DMS53 (cell line): ENCODE results near the gene GP1BB.

Experiments
- DNase-seq: peaks from one replicate; lab custom pipeline; 2025; lab: John Stamatoyannopoulos, UW

The GP1BB gene

DNA sequence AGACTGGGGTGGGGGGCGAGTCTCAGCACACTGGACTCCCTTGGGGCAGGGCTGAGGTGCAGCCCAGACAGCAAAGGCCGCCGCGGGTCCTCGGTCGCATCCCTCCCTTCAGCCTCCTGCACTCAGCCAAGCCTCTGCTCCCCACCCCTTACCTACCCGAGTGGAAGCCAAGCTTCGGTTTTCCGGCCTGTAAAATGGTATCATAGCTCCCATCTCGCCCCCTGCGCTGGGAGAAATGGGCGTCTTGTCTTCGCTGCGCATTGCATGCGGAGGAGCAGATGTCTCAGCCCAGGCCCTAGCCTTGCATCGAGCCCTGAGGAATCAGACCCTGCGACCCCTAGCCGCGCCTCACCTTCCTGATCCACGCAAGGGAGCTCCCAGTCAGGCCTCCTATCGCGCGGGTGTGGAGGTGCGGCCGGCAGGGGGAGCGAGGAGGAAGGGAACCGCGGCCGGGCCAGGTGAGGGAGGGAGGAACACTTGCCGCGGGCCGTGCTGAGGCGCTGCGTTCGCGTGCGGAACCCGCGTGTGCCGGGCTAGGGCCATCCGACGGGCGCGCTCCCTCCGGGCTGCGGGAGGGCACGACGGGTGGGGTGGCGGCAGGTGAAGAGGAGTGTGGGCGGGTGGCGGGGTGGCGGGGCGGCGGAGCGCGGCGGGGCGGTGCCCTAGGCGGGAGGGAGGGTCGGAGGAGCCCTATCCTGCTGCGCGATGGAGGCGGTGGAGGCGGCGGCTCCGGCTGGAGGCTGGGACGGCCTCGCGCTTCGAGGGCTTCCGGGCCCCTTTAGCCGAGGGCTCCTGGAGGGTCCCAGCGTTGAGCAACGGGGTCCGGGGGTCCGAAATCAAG lies 33.2 kb downstream of the GP1BB start:
- DNase-seq, result peak; percentile 65

DNA sequence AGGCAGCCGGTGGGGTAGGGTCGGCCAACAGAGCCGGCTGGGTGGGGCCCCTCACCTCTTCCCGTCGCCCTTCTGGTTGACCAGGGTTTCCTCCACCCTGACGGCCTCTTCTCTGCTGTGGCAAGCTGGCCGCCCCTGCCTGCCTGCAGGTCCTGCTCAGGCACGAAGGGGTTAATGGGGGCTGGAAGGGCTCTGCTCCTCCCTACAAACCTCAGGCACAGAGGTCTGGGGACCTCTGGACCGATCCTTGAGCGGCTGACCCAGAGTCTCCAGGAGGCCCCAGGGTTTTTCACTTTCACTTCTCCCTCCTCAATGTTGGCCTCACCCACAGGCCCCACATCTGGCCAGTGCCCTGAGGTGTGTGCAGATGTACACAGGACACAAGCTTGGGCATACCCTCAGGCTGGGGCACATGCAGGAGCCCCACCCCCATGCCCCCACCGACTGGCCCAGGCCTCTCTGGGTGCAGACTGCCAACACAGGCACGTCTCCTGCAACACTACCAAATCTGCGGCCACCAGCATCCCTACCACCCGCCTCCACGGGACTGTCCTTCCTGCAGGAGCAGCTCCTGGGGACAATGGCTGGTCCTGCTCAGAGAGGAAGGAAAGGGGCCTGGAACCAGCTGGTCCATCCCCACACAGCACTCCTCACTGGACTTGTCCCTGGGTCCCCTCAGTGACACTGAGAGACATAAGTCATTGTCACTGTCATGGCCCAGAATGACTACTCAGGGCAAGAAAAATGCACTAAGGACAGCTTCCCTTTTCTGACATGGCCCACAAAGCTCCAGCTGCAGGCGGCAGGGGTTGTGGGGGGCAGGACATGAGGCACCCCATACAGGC lies 34.0 kb downstream of the GP1BB start:
- DNase-seq, result no peak

DNA sequence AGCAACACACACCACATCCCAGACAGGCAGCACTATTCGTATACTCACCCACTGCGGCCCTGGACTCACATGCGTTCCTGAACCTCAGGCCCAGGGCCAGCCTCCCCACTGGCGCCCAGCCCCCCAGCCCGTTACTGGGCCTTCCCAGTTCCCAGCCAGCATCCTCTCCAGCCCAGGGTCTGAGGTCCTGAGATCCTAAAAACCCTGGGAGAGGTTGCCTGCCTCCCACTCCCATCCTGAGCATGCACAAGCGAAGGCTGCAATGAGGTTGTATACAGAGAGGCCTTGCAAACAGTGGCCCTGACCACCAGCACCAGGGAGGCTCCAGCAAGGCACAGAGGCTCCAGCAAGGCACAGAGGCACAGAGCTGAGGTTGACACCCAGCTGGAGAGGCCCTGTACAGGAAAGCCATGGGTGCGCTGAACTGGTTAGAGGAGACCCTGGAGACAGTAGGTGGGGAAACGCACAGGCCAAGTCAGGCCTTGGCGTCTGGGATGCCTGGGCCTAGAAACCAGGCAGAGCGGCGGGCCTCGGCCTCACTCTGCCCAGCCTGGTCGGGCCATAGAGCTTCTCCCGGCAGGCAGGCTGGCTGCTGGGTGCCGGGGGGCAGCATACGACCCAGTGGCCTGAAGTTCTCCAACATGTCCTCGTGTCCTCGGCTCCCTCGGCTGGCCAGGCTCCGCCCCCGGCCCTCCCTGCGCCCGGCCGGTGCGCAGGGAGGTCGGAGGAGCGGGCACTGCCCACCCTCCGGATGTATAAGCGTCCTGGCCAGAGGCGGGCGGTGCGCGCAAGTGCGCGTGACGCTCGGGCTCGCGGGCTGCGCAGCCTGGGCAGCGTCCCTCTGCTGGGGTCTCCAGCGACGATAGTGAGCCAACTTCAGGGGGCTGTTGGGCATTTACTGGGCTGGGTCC lies 34.9 kb downstream of the GP1BB start:
- no peak for DNase-seq

DNA sequence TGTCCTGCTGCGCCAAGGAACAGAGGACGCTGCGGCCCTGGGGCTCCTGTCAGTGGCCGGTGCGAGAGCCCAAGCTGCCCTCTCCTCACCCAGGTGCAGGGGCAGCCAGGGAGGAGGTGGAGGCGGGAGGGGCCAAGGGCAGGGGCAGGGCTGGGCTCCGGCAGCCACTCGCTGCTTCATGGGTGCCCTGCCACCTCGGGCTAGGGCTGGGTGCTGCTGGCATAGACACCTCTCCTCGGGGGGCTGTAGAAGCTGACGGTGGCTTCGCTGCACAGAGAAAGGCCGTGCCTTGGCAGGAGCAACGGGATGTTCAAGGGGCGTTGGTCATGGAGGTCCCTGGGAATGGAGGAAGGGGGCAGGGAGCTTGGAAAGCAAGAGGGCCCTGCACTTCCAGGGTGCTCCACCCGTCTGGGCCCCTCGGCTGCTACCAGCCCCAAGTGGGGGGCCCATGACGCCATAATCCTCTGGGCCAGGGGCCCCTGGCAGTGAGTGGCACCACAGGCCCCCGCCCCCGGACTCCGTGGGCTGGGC lies 35.6 kb downstream of the GP1BB start:
- no peak for DNase-seq

DNA sequence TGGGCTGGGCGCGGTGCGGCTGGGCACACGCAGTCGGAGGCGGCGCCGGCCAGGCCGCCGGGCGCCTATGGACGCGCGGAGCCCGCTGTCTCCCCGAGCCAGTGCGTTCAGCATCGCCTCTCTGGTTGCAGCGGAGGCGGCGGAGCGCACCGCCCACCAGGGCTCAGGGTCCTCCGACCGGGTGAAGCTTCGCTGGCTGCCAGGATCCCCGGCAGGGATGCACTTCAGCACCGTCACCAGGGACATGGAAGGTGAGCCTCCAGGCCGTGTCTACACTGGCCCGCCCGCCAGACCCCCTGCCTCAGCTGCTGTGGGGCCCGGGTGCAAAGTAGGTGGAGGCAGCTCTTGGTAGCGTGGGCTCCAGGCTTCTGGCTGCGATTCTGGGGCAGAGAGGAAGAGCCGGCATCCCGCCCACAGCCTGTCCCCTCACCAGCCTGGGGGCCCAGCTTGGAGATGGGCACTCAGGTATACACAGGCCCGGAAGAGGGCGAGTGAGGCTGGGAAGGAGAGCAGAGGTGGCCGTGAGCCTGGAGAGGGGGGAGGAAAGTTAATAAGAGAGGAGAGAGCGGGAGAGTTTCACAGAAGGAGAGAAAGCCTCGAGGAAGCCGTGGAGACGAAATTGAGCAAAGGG lies 36.2 kb downstream of the GP1BB start:
- no peak for DNase-seq

DNA sequence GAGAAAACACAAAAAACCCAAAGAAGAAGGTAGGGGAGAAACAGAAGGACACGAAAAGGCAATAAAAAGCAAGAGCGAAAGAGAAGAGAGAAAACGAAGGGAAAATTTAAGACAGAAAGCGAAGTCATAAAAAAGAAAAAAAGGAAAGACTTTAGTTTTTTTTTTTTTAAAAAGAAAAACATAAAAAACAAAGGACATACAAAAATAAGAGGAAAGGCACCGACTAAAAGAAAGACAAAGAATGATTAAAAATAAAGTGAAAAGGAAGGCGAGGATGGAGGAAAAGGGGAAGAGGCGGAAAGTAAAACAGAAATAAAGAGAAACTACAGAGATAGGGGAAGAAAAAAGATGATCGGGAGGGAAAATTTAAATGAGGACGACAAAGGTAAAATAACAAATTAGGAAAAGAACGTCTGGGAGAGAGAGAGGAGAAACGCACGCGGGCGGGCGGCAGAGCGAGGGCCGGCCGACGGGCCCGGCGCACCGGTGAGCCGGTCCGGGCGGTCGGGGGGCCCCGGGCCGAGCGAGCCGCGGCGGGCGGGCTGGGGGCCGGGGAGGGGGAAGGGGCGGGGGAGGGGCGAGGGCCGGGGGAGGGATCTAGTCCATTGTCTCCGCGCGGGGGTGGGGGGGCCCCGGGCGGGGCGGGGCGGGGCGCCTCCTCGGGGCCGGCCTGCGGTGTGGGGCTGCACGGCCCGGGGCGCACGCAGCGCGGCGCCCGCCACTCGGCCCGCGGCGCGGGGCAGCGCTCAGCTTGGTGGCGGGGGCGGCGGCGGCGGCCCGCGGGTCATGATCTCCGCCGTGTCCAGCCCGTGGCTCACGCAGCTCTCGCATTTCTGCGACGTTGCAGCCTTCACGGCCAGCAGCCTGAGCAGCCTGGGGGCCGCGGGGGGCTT lies 37.0 kb downstream of the GP1BB start, which contains the start of gene TBX1:
Gene TBX1, plus strand, starts transcription at position 721 of the 893 bp plus-strand sequence. Its CDS starts 66 bp downstream, at position 787.
- no peak for DNase-seq

DNA sequence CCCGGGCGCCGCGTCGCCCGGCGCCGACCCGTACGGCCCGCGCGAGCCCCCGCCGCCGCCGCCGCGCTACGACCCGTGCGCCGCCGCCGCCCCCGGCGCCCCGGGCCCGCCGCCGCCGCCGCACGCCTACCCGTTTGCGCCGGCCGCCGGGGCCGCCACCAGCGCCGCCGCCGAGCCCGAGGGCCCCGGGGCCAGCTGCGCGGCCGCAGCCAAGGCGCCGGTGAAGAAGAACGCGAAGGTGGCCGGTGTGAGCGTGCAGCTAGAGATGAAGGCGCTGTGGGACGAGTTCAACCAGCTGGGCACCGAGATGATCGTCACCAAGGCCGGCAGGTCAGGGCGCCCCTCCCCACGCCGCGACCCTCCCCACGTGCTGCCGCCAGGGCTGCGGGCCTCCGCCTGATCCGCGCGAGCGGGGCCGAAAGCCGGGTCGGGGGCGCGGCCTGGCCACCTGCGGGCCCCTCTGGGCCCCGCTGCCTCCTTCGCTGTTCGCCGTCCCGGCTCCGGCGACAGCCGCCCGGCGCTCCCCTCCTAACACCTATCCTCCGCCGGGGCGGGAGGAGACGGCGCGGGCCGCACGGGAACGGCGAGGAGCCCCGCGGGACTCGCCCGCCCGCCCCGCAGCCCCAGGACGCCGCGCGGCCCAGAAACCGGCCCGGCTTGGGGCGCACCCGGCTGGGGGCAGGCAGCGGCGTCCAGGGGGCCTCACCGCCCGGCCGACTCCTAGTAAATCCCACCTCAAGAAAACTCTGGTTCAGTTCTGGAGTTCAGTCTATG lies 37.8 kb downstream of the GP1BB start:
- peak; percentile 16 for DNase-seq

DNA sequence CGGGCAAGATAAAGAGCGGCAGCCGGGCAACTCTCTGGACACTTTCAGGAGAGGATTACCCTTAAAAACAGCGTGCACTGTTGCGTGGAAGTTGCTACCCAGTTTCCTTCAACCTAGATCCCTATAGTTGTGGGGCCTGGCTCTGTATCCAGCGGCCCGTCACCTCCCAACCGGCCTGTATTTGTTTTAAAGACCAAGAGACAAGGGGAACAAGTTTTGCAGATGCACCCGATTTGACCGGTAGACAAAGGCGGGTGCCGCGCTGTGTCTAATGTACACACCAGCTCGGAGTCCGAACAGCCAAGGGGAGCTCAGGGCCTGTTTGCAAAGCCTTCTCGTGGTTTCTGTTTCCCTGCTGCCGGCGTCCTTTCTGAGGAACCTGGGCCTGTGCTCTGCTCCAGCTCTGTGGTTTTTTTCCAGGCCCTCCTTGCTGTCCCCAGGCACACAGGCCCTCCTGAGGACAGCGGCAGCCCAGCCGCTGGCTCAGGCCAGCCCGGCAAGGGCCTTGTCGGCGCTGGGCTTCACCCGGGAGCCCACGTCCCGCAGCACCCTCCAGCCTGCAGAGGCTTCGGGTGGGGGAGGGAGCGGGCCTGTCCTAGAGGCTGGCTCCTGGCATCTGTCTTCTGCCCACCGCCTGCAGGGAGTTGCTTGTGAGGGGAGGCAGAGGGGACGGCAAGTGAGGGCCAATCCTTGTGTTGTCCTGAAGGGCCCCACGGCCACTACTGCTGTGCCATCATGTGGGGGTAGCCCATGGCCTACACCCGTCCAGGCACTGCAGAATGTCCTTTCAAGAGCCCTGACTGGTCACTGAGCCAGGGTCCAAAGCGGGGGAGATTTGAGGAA lies 38.6 kb downstream of the GP1BB start:
- no peak for DNase-seq

DNA sequence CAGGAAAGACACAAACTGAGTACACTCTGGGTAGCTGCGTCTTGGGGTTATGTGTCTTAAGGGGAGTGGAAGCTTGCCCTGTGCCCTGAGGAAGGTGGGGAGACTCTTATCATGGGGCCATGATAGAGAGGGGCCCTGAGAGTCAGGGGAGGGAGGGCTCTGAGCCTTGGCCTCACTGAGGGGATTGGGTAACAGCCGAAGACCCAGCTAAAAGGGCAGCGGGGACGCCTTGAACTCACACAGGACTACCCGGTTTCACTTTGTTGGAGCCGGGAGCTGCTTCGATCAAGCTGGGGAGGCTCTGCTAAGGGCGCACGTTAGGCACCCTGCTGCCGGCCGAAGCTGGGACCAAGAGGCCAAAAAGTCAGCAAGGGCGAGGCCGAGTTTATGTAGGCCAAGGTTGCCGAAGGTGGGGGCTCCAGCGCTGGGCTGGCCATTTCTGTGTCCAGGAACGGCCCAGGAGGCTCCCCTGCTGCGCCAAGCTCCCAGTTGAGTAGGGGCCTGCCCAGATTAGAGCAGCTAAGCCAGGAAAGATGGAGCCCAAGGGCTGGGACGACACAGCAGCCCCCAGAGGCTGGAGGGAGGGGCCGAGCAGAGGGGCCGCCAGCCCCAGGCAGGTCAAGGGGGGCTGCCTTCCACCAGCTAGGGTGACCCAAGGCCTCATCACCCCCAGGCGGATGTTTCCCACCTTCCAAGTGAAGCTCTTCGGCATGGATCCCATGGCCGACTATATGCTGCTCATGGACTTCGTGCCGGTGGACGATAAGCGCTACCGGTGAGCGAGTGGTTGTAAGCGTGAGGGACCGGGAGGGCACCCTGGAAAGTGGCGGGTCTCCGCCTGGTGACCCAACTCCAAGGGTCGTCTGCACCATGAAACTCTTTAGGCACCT lies 39.5 kb downstream of the GP1BB start:
- DNase-seq, result no peak

DNA sequence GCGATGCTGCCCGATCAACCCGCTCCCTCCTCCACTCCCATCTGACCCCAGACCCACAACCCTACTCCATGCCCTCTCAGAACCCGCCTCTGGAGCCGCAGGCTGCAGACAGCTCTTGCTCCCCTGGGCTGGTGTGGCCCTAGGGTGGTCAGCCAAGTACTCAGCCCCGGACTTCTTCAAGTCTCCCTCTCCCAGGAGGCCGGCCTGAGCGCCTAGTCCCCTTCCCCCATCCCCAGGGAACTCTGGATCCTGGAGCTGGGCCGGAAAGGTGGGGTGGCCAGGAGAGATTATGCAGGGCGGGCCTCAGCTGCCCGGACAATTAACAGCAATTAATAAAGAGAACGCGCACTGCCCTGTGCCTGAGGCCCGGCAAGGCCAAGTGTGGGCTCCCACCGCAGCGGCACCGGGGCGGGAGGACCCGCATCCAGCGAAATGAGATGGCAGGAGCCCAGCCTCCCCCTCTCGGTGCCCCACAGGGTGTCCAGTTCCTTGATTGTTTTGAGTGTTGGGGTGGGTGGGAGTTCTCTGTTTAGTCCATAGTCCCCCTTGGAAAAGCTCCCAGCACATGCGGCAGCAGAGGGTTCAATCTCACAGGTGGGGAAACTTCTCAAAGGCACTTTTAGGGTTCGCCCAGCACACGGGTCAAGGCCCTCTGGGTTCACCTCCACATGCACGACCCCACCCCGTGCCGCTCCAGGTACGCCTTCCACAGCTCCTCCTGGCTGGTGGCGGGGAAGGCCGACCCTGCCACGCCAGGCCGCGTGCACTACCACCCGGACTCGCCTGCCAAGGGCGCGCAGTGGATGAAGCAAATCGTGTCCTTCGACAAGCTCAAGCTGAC lies 40.3 kb downstream of the GP1BB start:
- no peak for DNase-seq

DNA sequence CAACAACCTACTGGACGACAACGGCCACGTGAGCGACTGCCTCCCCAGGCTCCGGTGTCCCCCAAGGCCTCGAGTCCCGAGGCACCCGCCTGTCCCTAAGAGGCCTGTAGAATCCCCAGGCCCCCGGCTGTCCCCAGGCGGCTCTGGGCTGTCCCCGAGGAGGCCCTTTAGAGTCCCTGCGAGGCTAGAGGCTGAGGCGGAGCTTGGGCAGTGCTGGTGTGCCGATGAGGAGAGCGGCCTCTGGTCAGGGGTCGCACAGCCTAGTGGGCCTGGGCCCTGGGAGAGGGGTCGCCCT lies 40.9 kb downstream of the GP1BB start:
- DNase-seq, result no peak

DNA sequence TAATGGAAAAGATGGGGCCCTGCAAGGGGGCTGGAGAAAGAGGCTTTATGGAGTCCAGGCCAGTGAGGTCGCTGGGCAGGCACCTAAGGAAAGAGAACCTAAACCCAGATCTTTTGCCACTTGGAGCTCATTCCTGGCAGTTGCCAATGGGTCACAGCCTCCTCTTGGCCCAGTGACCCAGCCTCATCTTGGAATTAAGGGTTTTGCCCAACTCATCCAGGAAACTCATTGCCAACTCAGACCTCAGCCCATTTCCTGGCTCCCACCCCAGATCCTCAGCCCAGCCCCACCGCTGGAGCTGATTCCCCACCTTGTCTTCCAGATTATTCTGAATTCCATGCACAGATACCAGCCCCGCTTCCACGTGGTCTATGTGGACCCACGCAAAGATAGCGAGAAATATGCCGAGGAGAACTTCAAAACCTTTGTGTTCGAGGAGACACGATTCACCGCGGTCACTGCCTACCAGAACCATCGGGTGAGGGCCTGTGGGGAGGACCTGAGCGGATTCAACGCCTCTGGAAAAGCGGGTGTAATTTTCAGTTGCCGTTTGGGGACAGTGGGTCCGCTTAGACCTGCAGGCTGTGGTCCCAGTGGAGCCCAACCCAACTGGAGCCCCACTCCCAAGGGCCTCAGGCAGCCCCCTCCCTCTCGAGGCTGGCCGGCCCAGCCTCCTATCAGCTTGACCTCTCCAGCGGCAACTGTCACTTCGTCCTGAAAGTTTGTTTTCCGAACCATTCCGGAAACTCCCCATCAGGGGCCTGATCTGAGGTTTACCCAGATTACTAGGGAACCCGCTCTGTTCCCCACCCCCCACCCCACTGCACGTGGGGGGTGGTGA lies 41.5 kb downstream of the GP1BB start:
- DNase-seq, result no peak

DNA sequence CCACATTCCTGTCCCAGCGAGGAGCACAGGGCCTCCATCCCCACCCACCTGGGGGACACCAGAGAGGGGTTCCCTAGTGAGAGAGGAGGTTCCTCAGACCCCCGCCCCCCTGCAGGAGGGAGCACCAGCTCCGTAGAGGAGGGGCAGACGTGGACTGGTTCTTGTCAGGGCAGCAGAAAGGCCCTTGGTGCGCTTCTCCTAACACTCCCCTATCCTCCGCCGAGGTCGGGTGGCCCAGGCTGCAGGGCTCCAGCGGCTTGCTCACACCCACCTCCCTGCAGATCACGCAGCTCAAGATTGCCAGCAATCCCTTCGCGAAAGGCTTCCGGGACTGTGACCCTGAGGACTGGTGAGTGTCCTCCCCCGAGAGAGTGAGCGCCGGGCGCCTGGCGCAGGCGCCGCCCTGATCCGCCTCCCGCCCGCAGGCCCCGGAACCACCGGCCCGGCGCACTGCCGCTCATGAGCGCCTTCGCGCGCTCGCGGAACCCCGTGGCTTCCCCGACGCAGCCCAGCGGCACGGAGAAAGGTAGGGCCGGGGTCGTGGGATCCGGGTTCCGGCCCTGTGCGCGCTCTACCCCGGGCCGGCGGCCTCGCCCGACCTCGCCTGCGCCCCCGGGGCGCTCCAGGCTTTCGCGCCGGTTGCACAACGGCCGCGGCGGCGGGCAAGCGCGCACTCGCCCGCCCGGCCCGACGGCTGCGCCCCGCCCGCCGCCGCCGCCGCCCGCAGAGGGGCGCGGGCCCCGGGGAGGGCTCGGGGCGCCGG lies 42.3 kb downstream of the GP1BB start:
- DNase-seq, result peak; percentile 29

DNA sequence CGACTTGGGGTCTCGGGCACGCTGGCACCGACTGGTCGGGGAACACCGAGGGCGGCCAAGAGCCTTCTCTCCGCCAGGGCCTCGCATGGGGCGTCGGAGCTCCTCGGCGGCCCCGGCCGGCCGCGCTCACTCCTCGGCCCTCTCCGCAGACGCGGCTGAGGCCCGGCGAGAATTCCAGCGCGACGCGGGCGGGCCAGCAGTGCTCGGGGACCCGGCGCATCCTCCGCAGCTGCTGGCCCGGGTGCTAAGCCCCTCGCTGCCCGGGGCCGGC lies 42.8 kb downstream of the GP1BB start:
- DNase-seq, result peak; percentile 28
